ENCODE data around the gene CCDC60.

DNA sequence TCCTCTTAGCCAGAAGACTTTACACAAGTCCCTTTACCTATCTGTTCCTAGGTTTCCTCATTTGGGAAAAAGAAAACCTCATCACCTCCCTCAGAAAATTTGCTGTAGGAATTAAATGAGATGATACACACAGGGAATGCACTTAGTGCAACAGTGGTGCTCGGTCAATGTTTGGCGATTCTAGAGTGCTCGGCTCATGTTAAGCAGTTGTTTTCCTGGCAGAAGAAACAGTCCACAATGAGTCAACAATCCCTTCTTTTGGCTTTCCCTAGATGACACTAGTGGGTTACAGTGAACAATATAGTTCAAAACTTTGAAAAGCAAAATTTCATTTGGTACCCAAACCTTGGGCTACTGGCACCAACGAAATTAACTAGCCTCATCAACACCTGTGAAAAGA lies 255.1 kb downstream of the CCDC60 start:
- TF ChIP-seq, protein P1, sequence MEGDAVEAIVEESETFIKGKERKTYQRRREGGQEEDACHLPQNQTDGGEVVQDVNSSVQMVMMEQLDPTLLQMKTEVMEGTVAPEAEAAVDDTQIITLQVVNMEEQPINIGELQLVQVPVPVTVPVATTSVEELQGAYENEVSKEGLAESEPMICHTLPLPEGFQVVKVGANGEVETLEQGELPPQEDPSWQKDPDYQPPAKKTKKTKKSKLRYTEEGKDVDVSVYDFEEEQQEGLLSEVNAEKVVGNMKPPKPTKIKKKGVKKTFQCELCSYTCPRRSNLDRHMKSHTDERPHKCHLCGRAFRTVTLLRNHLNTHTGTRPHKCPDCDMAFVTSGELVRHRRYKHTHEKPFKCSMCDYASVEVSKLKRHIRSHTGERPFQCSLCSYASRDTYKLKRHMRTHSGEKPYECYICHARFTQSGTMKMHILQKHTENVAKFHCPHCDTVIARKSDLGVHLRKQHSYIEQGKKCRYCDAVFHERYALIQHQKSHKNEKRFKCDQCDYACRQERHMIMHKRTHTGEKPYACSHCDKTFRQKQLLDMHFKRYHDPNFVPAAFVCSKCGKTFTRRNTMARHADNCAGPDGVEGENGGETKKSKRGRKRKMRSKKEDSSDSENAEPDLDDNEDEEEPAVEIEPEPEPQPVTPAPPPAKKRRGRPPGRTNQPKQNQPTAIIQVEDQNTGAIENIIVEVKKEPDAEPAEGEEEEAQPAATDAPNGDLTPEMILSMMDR (conservative IDR thresholded peaks at IDR 0.05) = no peak
- no peak for TF ChIP-seq ZFX (IDR thresholded peaks at IDR 0.05)

Measured in C4-2B (cell line).